Measurements from ENCODE around the gene COQ8A.
"Not testable (repeated sequence)": the region's sequence is repeated elsewhere in the genome, so short reads cannot be mapped to it uniquely, and the experiment has no call there.

The COQ8A gene

GRCh38 chr1:226929260-226930111 is 10.6 kb upstream of the COQ8A start:
- DNase-seq (ENCODE audit: low read depth): not testable (repeated sequence)

DNA sequence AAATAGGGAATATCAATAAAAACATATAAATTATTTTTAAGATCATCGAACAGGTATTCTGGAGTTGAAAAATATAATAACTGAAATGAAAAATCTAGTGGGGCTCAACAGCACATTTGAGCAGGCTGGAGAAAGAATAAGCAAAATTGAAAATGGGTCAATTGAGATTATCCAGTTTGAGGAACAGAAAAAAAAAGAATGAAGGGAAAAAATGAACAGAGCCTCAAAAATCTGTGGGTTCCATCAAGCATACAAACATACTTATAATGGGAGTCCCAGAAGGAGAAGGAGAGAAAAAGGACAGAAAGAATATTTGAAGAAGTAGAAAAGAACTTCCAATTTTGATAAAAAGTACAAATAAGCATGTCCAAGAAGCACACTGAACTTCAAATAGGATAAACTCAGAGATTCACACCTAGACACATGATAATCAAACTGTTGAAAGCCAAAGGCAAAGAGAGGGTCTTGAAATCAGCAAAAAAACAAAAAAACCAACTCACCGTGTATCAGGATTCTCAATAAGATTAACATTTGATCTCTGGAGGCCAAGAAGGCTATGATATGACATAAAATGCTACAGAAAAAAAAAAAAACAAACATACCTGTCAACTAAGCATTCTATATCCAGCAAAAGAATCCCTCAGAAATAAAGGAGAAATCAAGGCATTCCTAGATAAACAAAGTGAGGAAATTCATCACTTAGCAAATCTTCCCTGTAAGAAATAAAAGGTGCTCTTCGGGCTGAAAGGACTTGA is 5.4 kb upstream of the COQ8A start:
- DNase-seq (ENCODE audit: low read depth): no peak

- DNase-seq (ENCODE audit: low read depth): no peak
Observed at GRCh38 chr1:226937940-226938725, 2.0 kb upstream of the COQ8A start.

- DNase-seq (ENCODE audit: low read depth): peak; percentile 44
Observed at GRCh38 chr1:226938903-226939437, 1.1 kb upstream of the COQ8A start.

DNA sequence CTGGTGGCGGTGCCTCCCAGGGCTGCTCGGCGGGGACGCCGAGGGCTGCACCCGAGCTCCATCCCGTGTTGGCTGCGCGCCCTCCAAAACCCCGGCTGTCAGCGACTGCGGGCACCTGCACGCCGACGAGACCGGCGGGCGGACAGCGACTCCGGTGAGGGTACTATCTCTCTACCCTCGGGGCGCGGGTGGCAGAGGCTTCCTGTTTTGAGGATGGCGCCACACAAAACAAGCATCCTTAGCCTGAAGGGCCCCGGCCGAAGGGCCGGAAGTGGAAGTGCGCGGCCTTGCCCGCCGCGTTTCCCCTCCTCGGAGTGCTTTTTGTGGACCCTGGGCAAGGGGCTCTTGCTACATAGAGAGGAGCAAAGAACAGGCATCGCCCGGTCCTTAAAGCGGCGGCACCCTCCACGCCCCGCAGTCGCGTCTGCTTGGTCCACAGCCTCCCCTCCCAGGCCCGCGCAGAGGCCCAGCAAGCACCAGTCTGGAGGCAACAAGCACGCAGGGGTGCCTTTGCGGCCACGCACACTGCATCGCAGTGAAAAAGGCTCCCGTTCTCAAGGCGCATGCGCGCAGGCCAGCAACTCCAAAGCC is 561 bp upstream of the COQ8A start:
- DNase-seq (ENCODE audit: low read depth): no peak

- DNase-seq (ENCODE audit: low read depth): no peak
Observed at GRCh38 chr1:226940806-226941067, 643 bp downstream of the COQ8A start.

- no peak for DNase-seq (ENCODE audit: low read depth)
Observed at GRCh38 chr1:226942392-226942791, 2.3 kb downstream of the COQ8A start.

DNA sequence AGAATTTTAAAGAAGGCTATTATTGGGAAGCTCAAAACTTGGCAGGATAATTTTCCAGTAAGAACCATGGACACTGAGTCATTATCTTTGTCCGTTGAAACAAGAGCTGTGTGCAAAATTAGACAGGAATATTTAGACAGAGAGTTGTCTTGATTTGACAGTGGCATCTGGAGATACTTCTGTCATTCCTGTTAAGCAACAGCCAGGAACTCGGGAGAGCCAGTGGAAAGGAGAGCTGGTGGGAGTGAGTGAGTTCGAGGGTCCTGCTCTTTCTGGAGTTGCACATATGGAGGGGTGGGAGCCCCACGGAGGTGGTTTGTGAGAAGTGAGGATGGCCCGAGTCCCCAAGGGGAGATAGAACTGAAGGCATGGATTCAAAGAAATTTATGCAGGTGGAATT is 3.1 kb downstream of the COQ8A start:
- no peak for DNase-seq (ENCODE audit: low read depth)

DNA sequence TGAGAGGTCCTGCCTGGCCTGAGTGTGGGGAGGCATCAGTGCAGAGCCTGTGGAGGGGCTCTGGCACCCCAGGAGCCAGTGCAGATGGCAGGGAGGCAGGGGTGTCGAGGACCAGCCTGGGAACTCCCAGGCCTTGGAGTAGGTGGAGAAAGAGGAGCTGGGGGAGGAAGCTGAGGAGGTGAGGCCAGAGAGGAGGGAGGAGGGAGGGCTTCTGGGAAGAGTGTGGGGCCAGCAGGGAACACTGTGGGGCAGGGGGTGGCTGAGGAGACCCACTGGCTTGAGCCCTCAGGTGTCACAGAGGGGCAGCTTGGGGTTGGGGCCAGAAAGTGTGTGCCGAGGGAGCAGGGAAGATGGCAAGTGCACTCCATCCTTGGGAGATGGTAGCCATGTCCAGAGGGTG is 3.8 kb downstream of the COQ8A start:
- DNase-seq (ENCODE audit: low read depth): no peak

DNA sequence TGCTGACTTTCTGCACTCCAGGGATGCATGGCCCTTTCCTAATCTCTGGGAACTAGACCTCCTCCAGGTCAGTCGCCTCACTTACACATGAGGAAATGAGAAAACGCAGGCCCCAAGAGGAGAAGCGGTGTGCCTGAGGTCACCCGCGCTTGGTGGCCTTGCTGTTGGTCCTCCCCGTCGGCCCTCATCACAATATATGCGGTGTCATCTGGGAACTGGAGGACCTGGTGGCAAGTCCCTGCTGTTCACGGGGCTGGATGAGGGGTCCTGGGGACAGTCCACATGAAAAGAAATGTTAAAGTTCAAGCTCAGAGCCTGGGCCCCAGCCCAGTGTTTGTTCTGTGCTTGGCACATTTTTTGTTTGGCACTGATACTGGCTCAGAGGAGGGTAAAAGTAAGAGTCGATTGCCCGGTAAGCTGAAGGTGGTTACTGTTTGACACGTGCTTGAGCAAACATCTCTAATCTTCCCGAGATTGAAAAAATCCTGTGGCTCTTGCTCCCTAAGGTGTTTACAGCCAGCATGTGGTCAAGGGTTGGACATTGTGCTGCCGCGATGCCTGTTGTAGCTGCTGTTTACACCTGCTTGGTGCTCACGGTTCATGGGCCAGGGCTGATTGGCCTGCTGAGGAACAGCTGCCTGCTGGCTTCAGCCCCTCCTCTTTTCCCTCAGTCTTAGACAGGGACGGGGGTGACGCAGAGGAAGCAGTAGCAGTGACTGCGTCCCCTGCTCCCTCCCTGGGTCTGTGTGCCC is 5.2 kb downstream of the COQ8A start:
- DNase-seq (ENCODE audit: low read depth): no peak

DNA sequence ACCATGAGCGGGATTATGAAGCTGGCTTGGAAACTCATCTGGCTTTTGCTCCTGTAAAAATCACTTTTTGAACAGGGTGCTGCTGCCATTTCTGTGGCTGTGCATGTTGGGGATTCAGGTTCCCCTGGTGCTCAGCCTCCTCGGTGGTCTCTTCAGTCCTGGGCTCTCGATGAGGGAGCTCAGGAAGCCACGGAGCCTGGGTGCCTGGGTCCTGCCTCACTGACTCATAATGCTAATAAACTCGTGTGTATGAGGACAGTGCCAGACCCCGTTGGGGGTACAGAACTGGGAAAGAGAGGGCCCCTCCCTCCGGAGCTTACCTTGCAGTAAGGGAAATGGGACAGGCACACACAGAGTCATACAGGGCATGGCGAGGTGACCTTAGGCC is 5.8 kb downstream of the COQ8A start:
- DNase-seq (ENCODE audit: low read depth): no peak

GRCh38 chr1:226946285-226946684 is 6.2 kb downstream of the COQ8A start:
- no peak for DNase-seq (ENCODE audit: low read depth)

DNA sequence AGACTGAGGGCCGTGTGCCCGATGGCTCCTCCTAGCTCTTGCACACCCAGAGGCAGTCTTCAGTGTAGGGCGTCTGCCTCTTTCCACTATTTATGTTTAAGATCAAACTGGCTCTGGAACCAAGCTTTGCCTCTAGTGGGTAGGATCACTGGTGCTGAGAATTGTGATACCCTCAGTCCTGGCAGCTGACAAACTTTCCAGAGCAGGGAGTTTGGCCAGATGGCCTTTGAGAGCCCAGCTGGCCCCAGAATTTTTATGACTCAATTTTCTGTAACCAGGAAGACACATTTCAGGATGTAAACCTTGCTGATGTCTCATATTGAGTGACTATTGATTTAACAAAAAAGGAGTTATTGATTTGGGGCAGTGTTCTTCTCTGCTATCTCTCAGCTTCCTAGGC is 6.7 kb downstream of the COQ8A start:
- no peak for DNase-seq (ENCODE audit: low read depth)

DNA sequence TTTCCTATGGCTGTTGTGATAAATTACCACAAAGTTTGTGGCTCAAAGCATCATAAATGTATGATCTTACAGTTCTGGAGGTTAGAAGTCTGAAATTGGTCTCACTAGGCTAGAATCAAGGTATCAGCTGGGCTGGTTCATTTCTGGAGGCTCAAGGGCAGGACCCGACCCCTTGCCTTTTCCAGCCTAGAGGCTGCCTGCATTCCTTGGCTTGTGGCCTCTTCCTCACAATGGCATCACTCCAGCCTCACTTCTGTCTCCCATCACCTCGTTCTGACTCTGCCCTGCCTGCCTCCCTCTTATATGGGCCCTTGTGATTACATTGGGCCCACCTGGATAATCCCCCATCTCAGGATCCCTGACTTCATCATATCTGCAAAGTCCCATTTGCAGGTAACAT is 8.0 kb downstream of the COQ8A start:
- DNase-seq (ENCODE audit: low read depth): no peak

GRCh38 chr1:226948480-226948879 is 8.4 kb downstream of the COQ8A start:
- DNase-seq (ENCODE audit: low read depth): no peak

- no peak for DNase-seq (ENCODE audit: low read depth)
Observed at GRCh38 chr1:226948996-226949395, 8.9 kb downstream of the COQ8A start.

GRCh38 chr1:226949401-226949800 is 9.3 kb downstream of the COQ8A start:
- DNase-seq (ENCODE audit: low read depth): no peak

GRCh38 chr1:226950316-226950715 is 10.2 kb downstream of the COQ8A start:
- DNase-seq (ENCODE audit: low read depth): no peak

GRCh38 chr1:226950871-226951270 is 10.8 kb downstream of the COQ8A start:
- DNase-seq (ENCODE audit: low read depth): no peak

DNA sequence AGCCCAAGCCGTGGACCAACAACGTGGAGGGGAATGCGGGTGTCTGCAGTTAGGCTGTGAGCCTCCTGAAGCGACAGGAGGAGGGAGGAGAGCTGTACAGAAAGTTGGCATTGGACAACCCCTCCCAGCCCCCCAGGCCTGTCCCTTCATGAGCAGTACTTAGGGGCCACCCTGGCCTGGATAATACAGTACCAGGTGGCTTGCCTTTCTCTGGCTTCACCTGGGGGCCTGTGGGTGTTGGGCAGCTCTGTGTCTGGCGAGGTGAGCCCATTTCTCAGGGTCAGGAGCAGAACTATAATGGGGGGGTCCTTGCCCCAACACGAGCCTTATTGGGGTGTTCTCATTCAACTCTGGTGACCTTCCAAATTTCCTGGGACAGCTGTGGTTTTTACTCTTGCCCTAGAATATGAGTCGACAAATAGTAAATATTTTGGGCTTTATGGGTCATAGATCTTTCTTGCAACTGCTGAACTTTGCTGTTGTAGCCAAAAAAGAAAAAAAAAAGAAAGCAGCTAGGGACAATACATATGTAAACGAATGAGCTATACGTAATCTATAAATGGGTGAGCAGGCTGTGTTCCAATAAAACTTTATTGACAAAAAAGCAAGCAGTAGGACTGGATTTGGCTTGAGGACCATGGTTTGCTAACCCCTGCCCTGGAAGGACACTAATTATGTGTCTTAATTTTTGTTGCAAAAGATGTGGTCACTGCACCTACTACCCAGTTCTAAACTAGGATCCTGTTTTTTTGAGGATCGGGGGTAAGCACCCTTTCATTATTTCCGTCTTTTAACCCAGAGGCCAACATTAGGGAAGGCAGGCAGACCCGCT is 11.4 kb downstream of the COQ8A start:
- no peak for DNase-seq (ENCODE audit: low read depth)

DNA sequence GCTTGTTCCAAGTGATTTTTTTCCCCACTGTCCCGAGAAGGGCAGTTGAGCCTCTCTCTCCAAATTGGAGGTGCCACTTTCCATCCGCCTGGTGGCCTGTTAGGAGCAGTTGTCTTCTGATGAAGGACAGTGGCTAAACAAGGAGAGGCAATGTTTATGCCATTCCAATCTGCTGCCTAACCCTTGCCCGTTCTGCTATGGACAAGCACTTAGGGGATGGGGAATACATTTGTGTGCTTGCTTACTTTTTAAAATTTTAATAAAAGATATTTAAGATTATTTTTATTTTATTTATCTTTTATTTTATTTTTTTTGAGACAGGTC is 12.0 kb downstream of the COQ8A start:
- no peak for DNase-seq (ENCODE audit: low read depth)
